GM18498 (cell line): Measurements from ENCODE around the gene NKD1.
"Not testable (repeated sequence)": the region's sequence is repeated elsewhere in the genome, so short reads cannot be mapped to it uniquely, and the experiment has no call there.

Experiments used
- ATAC-seq: cut with Tn5 transposase; IDR thresholded peaks from one replicate; pipeline ENCODE4 v1.9.1; 2021; ENCODE audit warnings: mild to moderate bottlenecking, moderate library complexity; ENCODE audit not compliant: unreplicated experiment

NKD1 gene

GRCh38 chr16:50548125-50548908 lies at the start of gene NKD1:
TSS of gene NKD1 (plus strand) at chr16:50548396. CDS start at chr16:50548554, 158 bp downstream.
- peak; percentile 87 for ATAC-seq

GRCh38 chr16:50498431-50499155 lies 49.6 kb upstream of the NKD1 start:
- no peak for ATAC-seq

- ATAC-seq = no peak
Observed at GRCh38 chr16:50499254-50499653, 48.9 kb upstream of the NKD1 start.

GRCh38 chr16:50500171-50500874 lies 47.9 kb upstream of the NKD1 start:
- ATAC-seq = no peak

GRCh38 chr16:50501251-50501650 lies 46.9 kb upstream of the NKD1 start:
- no peak for ATAC-seq

GRCh38 chr16:50501986-50502615 lies 46.1 kb upstream of the NKD1 start:
- no peak for ATAC-seq

GRCh38 chr16:50502616-50503011 lies 45.6 kb upstream of the NKD1 start:
- ATAC-seq = no peak

GRCh38 chr16:50503868-50504531 lies 44.2 kb upstream of the NKD1 start:
- ATAC-seq = not testable (repeated sequence)

GRCh38 chr16:50505115-50505514 lies 43.1 kb upstream of the NKD1 start:
- no peak for ATAC-seq

- ATAC-seq = no peak
Observed at GRCh38 chr16:50505714-50506542, 42.3 kb upstream of the NKD1 start.

GRCh38 chr16:50506543-50506937 lies 41.7 kb upstream of the NKD1 start:
- ATAC-seq = no peak

GRCh38 chr16:50507397-50507796 lies 40.8 kb upstream of the NKD1 start:
- no peak for ATAC-seq

- no peak for ATAC-seq
Observed at GRCh38 chr16:50509521-50510341, 38.5 kb upstream of the NKD1 start.

- ATAC-seq = no peak
Observed at GRCh38 chr16:50515218-50515617, 33.0 kb upstream of the NKD1 start.

- ATAC-seq = no peak
Observed at GRCh38 chr16:50516401-50516800, 31.8 kb upstream of the NKD1 start.

GRCh38 chr16:50516890-50517289 lies 31.3 kb upstream of the NKD1 start:
- no peak for ATAC-seq

- ATAC-seq = no peak
Observed at GRCh38 chr16:50517450-50518252, 30.5 kb upstream of the NKD1 start.

GRCh38 chr16:50519001-50519400 lies 29.2 kb upstream of the NKD1 start:
- ATAC-seq = no peak
